ENCODE results near the gene CITED4. TPM values are rescaled to one million over a fixed set of nuclear protein-coding genes. Genes with fewer than 3 reads are reported as not detected.

Gene CITED4
- total and polyA plus RNA-seq, 10 of the 15 experiments (the other 5 are each of a cell fraction or from before 2014, with no cell fraction given) = 0.13 to 0.64 (median 0.26) TPM; not detected in 6

DNA sequence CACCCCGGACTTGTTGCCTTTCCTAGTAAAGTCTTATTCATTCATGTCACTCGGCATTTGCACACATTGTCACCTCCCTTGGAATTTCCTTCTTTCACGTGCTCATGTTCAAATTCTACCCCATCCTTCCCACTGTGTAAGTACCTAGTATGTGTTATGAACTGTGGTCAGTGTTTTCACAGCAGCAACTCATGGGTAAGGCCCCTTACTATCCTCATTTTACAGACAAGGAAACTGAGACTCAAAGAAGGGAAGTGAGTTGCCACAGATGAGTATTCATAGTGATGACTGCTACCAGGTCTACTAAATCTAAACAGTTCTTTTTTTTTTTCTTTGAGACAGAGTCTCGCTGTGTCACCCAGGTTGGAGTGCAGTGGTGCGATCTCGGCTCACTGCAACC is 10.5 kb downstream of the CITED4 start (continued):
- TF ChIP-seq RB1 (IDR thresholded peaks at IDR 0.05; ENCODE audit: borderline replicate concordance) (no peak), ATF7 (IDR thresholded peaks at IDR 0.05; ENCODE audit: low read depth) (peak; percentile 62), NBN (IDR thresholded peaks at IDR 0.05) (0 out of 2 replicates have a peak, but pooled peaks have one; percentile 43)

DNA sequence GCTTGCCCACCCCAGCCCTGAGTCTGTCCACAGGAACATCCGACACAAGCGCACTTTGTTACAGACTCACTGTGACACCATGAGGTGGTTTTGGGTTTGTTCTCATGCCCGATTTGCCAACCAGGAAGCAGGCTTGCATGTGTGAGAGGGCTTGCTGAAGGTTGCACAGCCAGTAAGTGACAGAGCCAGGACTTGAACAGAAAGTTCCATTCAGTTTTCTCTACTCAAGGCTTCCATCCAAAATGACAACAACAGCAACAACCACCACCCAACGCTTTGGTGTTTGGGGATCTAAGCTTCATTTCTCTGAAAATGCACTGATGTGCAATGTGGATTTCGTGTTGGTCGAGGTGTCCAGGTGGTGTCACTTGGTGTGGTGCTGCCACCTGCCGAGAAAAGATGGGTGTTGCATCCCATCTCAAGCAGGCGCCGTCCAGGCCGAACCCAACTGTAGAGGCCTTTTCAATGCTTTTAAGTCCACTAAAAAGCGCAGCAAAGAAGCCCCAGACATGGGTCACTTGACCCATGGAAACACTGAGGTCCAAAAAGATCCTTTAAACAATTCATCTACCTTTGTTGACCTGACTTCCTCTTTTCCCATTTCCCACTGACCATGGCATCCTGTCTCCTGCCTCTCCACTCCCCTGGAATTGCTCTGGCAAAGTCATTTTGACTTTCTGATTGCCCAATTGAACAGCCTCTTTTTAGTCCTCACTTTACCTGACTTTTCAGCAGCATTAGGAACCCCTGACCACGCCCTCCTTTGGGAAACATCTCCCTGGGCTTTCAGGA is 12.2 kb downstream of the CITED4 start:
- Histone ChIP-seq H3K27me3 (replicated peaks in 1 of 2; ENCODE audit: control insufficient read depth in 2 of 2, insufficient read depth in 2 of 2, low read length in 1 of 2) (no peaks in the 10 kb centered on the region; a peak in 1 of 4 replicates), H3K4me2 (ENCODE audit: control insufficient read depth, insufficient read depth) (0 out of 2 replicates have a peak overlapping the region, but pooled peaks have one; percentile 23), H3K9ac (ENCODE audit: control insufficient read depth, insufficient read depth, low read length) (no peak overlapping the region), H4K20me1 (ENCODE audit: control insufficient read depth, insufficient read depth) (no peaks in the 10 kb centered on the region), H3K4me1 (ENCODE audit: control insufficient read depth, insufficient read depth, low read length) (peaks cover 12% of the 10 kb centered on the region), H3K9me3 (replicated peaks; ENCODE audit: control insufficient read depth, insufficient read depth, low read length) (no peaks in the 10 kb centered on the region), H3K4me3 (no peak overlapping the region), H2AFZ (ENCODE audit: control insufficient read depth, low read depth, low read length) (peak overlapping the region; percentile 85), H3K36me3 (ENCODE audit: control insufficient read depth in 2 of 2, insufficient read depth in 2 of 2, low read length in 1 of 2) (no peaks in the 10 kb centered on the region), H3K79me2 (ENCODE audit: control insufficient read depth, insufficient read depth, low read length) (no peaks in the 10 kb centered on the region), H3K27ac (ENCODE audit: control insufficient read depth, insufficient read depth) (no peak overlapping the region)
- intact Hi-C loops (cut with micrococcal nuclease; ENCODE audit: unreplicated experiment) = loop anchor here (1.0 to 5.0 kb wide), 6 partner anchors 76 to 317 kb away; partner anchors contain the start of gene RIMS3
- DNase-seq (ENCODE audit: low read depth, low spot score) (peak; percentile 62), ATAC-seq (peak; percentile 92), FAIRE-seq (peak; percentile 35)
- in situ Hi-C loops (cut with MboI) = loop anchor here (5.0 kb wide), 2 partner anchors 102 to 238 kb away; no protein-coding TSS in a partner anchor
- CTCF ChIA-PET = interaction anchor here (0.5 to 11.6 kb wide), 38 partner anchors 9 to 577 kb away, joined by 3 to 254 read pairs (median 5); partner anchors contain the start of genes CITED4 and ZNF684
- no TSS peak for BruUV-seq (replicated peaks)
- RAD21 ChIA-PET (ENCODE audit: unreplicated experiment) = interaction anchor here (1.0 to 5.9 kb wide), 8 partner anchors 12 to 181 kb away, joined by 3 to 86 read pairs (median 5); partner anchors contain the start of gene CITED4
- WGBS (ENCODE audit: insufficient coverage, insufficient replicate concordance, low lambda C conversion rate, missing lambda C conversion rate) = 4% methylated on average over 12 of the region's 12 CpGs
- POLR2A ChIA-PET = interaction anchor here (0.6 kb wide), 1 partner anchor 362 kb away, joined by 3 read pairs; no protein-coding TSS in a partner anchor
- SMC1A ChIA-PET (ENCODE audit: uncharacterized antibody, unreplicated experiment) = interaction anchor here (0.6 to 17.4 kb wide), 19 partner anchors 9 to 428 kb away, joined by 3 to 197 read pairs (median 4); no protein-coding TSS in a partner anchor
- TF ChIP-seq SMAD5 (IDR thresholded peaks at IDR 0.05; ENCODE audit: low read depth) (no peak), IKZF1 (conservative IDR thresholded peaks at IDR 0.05) (0 out of 2 replicates have a peak, but pooled peaks have one; percentile 20), RAD51 (IDR thresholded peaks at IDR 0.05) (no peak), EP300 (IDR thresholded peaks at IDR 0.05; ENCODE audit: borderline replicate concordance in 1 of 2, control insufficient read depth in 1 of 2, low read depth in 2 of 2, low read length in 2 of 2) (no peak), SREBF1 (IDR thresholded peaks at IDR 0.05; ENCODE audit: low read length) (no peak), STAT1 (conservative IDR thresholded peaks at IDR 0.05) (peak; percentile 63), ZNF384 (IDR thresholded peaks at IDR 0.05; ENCODE audit: borderline replicate concordance, low read depth, low read length) (no peak), MYB (IDR thresholded peaks at IDR 0.05; ENCODE audit: borderline replicate concordance, low read depth, low read length) (no peak), IKZF2 (IDR thresholded peaks at IDR 0.05) (0 out of 4 replicates have a peak, but pooled peaks of 1 of the 2 experiments have one; percentile 9), SMAD1 (IDR thresholded peaks at IDR 0.05; ENCODE audit: low read depth, partially characterized antibody) (no peak), NFXL1 (IDR thresholded peaks at IDR 0.05; ENCODE audit: borderline replicate concordance) (no peak), POLR2AphosphoS5 (IDR thresholded peaks at IDR 0.05; ENCODE audit: low read length) (no peak), SREBF2 (IDR thresholded peaks at IDR 0.05; ENCODE audit: low read length) (no peak), EGR1 (IDR thresholded peaks at IDR 0.05; ENCODE audit: borderline replicate concordance in 1 of 2, low read depth in 2 of 2, low read length in 2 of 2) (no peak), TBL1XR1 (IDR thresholded peaks at IDR 0.05; ENCODE audit: low read depth, low read length) (no peak)
- TF ChIP-seq, protein P1, sequence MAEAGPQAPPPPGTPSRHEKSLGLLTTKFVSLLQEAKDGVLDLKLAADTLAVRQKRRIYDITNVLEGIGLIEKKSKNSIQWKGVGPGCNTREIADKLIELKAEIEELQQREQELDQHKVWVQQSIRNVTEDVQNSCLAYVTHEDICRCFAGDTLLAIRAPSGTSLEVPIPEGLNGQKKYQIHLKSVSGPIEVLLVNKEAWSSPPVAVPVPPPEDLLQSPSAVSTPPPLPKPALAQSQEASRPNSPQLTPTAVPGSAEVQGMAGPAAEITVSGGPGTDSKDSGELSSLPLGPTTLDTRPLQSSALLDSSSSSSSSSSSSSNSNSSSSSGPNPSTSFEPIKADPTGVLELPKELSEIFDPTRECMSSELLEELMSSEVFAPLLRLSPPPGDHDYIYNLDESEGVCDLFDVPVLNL (IDR thresholded peaks at IDR 0.05; ENCODE audit: low read depth, low read length) = no peak
- TF ChIP-seq, protein P2, sequence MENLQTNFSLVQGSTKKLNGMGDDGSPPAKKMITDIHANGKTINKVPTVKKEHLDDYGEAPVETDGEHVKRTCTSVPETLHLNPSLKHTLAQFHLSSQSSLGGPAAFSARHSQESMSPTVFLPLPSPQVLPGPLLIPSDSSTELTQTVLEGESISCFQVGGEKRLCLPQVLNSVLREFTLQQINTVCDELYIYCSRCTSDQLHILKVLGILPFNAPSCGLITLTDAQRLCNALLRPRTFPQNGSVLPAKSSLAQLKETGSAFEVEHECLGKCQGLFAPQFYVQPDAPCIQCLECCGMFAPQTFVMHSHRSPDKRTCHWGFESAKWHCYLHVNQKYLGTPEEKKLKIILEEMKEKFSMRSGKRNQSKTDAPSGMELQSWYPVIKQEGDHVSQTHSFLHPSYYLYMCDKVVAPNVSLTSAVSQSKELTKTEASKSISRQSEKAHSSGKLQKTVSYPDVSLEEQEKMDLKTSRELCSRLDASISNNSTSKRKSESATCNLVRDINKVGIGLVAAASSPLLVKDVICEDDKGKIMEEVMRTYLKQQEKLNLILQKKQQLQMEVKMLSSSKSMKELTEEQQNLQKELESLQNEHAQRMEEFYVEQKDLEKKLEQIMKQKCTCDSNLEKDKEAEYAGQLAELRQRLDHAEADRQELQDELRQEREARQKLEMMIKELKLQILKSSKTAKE (IDR thresholded peaks at IDR 0.05; ENCODE audit: low read depth, poor library complexity, severe bottlenecking) = no peak

All from GM12878 (cell line).